ENCODE data around the gene FMR1NB. TPM values are rescaled to one million over a fixed set of nuclear protein-coding genes. Genes with fewer than 3 reads are reported as not detected.

Gene FMR1NB
- total and polyA plus RNA-seq, 5 donors from 2014 or later: not detected

DNA sequence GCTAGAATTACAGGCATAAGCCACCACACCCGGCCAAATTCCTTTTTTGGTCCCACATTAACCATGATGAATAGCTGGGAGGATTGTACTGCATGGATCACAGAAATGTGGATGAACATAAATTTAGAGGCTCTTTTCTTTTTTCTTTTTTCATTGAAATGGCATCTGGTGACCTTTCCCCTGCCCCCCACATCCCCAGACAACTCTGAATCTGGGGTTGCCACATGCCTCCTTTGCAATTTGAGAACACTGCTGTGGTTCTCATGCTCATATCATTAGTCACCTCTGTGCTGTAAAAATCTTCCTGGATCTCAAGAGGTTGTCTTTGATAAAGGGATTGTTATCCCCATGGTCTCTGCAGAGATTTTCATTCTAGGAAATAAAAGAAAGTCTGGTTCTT, 22.8 kb upstream of the FMR1NB start:
- no peak for ATAC-seq (ENCODE audit: low read depth in 2 of 2)
- H3K36me3 ChIP-seq (ENCODE audit: control insufficient read depth, insufficient read depth, low read length): no peaks in the 10 kb centered on the region
- no peak overlapping the region for H3K27ac Mint-ChIP-seq

DNA sequence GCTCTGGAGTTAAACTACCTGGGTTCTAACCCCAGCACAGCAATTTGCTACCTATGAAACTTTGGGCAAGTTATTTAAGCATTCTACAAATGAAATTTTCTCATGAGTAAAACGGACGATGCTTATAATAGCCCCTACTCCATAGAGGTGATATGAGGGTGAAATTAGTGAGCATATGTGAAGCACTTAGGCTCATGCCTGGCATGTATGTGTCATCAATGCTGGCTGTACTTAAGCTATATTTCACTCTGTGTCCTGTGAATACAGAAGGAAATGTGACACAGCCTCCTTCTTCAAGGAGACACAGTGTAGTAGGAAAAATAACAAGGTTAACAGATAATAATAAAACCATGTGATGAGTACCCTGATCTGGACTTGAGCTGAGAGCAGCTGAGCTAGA, 20.4 kb upstream of the FMR1NB start:
- DNase-seq (no peak), ATAC-seq (ENCODE audit: low read depth in 2 of 2) (no peak)
- Mint-ChIP-seq H3K36me3 (no peaks in the 10 kb centered on the region), H3K9me3 (peaks cover 0 to 2% (median 0%) of the 10 kb centered on the region in 7 donors), H3K27me3 (peaks cover 4% of the 10 kb centered on the region), H3K4me1 (no peaks in the 10 kb centered on the region), H3K4me3 (no peak overlapping the region), H3K27ac (no peak overlapping the region)
- Histone ChIP-seq H3K9me3 (ENCODE audit: control insufficient read depth in 2 of 2, low read length in 2 of 2) (no peaks in the 10 kb centered on the region), H3K4me3 (ENCODE audit: low read depth, low read length) (no peak overlapping the region), H3K27me3 (ENCODE audit: control insufficient read depth, insufficient read depth, low read length) (peaks cover 2% of the 10 kb centered on the region), H3K36me3 (ENCODE audit: control insufficient read depth, insufficient read depth, low read length) (no peaks in the 10 kb centered on the region), H3K27ac (ENCODE audit: insufficient read depth, low read length, poor library complexity, severe bottlenecking) (no peak overlapping the region), H3K4me1 (ENCODE audit: control insufficient read depth, insufficient read depth, low read length, poor library complexity, severe bottlenecking) (no peaks in the 10 kb centered on the region)

More for the DNA sequence above, 22.8 kb upstream of the FMR1NB start:
- DNase-seq: no peak
- H3K4me1 Mint-ChIP-seq: no peaks in the 10 kb centered on the region
- H3K36me3 Mint-ChIP-seq: no peaks in the 10 kb centered on the region
- H3K27me3 Mint-ChIP-seq: peaks cover 4% of the 10 kb centered on the region
- peaks cover 0 to 2% (median 0%) of the 10 kb centered on the region in 7 donors for H3K9me3 Mint-ChIP-seq
- no peaks in the 10 kb centered on the region for H3K4me1 ChIP-seq (ENCODE audit: control insufficient read depth, insufficient read depth, low read length, poor library complexity, severe bottlenecking)
- H3K27ac ChIP-seq (ENCODE audit: insufficient read depth, low read length, poor library complexity, severe bottlenecking): no peak overlapping the region
- H3K4me3 Mint-ChIP-seq: no peak overlapping the region
- no peak overlapping the region for H3K4me3 ChIP-seq (ENCODE audit: low read depth, low read length)
- H3K9me3 ChIP-seq (ENCODE audit: control insufficient read depth in 2 of 2, low read length in 2 of 2): no peaks in the 10 kb centered on the region
- peaks cover 2% of the 10 kb centered on the region for H3K27me3 ChIP-seq (ENCODE audit: control insufficient read depth, insufficient read depth, low read length)

DNA sequence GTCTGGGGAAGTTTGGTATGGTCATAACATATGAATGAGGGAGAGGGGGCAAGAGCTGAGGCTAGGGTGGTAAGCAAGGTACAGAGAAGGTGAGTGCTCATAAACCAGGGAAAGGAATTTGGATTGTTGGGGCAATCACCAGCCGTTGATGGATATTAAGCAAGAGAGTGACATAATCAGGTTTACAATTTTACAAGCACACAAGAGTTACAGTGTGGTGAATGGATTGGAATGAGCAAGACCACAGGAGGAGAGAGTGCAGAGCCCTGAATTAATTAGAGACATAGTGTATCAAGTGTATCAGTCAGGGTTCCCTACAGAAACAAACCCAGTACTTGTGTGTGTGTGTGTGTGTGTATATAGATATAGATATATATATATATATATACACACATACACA, 18.7 kb upstream of the FMR1NB start:
- Histone ChIP-seq H3K27me3 (ENCODE audit: control insufficient read depth, insufficient read depth, low read length) (peaks cover 2% of the 10 kb centered on the region), H3K4me3 (ENCODE audit: low read depth, low read length) (no peak overlapping the region), H3K9me3 (ENCODE audit: control insufficient read depth in 2 of 2, low read length in 2 of 2) (no peaks in the 10 kb centered on the region), H3K4me1 (ENCODE audit: control insufficient read depth, insufficient read depth, low read length, poor library complexity, severe bottlenecking) (no peaks in the 10 kb centered on the region), H3K27ac (ENCODE audit: insufficient read depth, low read length, poor library complexity, severe bottlenecking) (no peak overlapping the region), H3K36me3 (ENCODE audit: control insufficient read depth, insufficient read depth, low read length) (no peaks in the 10 kb centered on the region)
- Mint-ChIP-seq H3K4me3 (no peak overlapping the region), H3K9me3 (peaks cover 0 to 2% (median 0%) of the 10 kb centered on the region in 7 donors), H3K4me1 (no peaks in the 10 kb centered on the region), H3K36me3 (no peaks in the 10 kb centered on the region), H3K27ac (no peak overlapping the region), H3K27me3 (peaks cover 4% of the 10 kb centered on the region)
- DNase-seq (no peak), ATAC-seq (ENCODE audit: low read depth in 2 of 2) (no peak)

DNA sequence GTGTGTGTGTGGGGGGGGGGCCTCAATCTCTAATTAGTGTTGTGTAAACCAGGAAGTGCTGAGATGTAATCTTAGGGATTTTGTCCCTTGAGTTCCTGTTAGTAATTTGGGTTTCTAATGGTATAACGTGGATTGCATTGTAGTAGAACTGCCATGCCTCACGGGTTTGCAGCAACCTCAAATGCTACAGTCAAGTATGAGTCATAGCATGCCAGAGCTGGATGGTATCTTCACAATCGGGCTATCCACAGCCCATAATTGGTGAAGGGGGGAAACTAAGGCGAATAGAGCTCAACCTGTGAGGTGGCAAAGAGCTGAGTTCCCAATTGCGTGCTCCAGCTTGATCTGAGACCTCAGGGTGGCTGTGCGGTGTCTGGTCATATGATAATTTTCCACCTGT, 2.2 kb upstream of the FMR1NB start:
- no peaks in the 10 kb centered on the region for H3K36me3 ChIP-seq (ENCODE audit: control insufficient read depth, insufficient read depth, low read length)
- H3K27ac ChIP-seq (ENCODE audit: insufficient read depth, low read length, poor library complexity, severe bottlenecking): no peak overlapping the region
- Mint-ChIP-seq H3K27ac (no peak overlapping the region), H3K4me3 (no peak overlapping the region), H3K4me1 (no peaks in the 10 kb centered on the region), H3K27me3 (no peaks in the 10 kb centered on the region), H3K9me3 (peaks cover 0 to 4% (median 0%) of the 10 kb centered on the region in 7 donors), H3K36me3 (no peaks in the 10 kb centered on the region)
- H3K27me3 ChIP-seq (ENCODE audit: control insufficient read depth, insufficient read depth, low read length): no peaks in the 10 kb centered on the region
- H3K4me3 ChIP-seq (ENCODE audit: low read depth, low read length): no peak overlapping the region
- DNase-seq: no peak
- no peak for ATAC-seq (ENCODE audit: low read depth in 2 of 2)
- H3K9me3 ChIP-seq (ENCODE audit: control insufficient read depth in 2 of 2, low read length in 2 of 2): no peaks in the 10 kb centered on the region
- no peaks in the 10 kb centered on the region for H3K4me1 ChIP-seq (ENCODE audit: control insufficient read depth, insufficient read depth, low read length, poor library complexity, severe bottlenecking)

DNA sequence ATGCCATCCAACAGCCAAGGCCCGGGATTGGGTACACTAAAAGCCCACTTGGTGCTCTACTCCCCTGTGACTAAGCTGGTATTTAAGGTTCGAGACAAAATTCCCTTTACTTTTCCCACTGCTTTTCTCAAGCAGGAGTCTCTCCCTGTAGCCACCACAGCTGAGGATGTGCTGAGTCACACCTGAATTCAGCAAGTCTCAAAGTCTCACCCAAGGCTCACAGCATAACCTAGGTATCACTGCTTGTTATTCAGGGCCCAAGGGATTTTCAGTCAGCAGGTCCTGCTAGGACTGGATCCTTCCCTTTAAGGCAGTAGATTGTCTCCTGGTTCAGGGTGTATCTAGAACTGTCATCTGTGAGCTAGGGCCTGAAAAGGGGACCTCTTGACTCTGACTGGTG, 39.2 kb downstream of the FMR1NB start:
- ATAC-seq (ENCODE audit: low read depth in 2 of 2) (no peak), DNase-seq (no peak)
- Mint-ChIP-seq H3K4me1 (no peaks in the 10 kb centered on the region), H3K36me3 (no peaks in the 10 kb centered on the region), H3K27ac (no peak overlapping the region), H3K27me3 (no peaks in the 10 kb centered on the region), H3K9me3 (peaks cover 0 to 8% (median 0%) of the 10 kb centered on the region in 7 donors), H3K4me3 (no peak overlapping the region)
- Histone ChIP-seq H3K36me3 (ENCODE audit: control insufficient read depth, insufficient read depth, low read length) (no peaks in the 10 kb centered on the region), H3K4me3 (ENCODE audit: low read depth, low read length) (no peak overlapping the region), H3K27ac (ENCODE audit: insufficient read depth, low read length, poor library complexity, severe bottlenecking) (no peak overlapping the region), H3K27me3 (ENCODE audit: control insufficient read depth, insufficient read depth, low read length) (no peaks in the 10 kb centered on the region), H3K4me1 (ENCODE audit: control insufficient read depth, insufficient read depth, low read length, poor library complexity, severe bottlenecking) (no peaks in the 10 kb centered on the region), H3K9me3 (ENCODE audit: control insufficient read depth in 2 of 2, low read length in 2 of 2) (no peaks in the 10 kb centered on the region)

DNA sequence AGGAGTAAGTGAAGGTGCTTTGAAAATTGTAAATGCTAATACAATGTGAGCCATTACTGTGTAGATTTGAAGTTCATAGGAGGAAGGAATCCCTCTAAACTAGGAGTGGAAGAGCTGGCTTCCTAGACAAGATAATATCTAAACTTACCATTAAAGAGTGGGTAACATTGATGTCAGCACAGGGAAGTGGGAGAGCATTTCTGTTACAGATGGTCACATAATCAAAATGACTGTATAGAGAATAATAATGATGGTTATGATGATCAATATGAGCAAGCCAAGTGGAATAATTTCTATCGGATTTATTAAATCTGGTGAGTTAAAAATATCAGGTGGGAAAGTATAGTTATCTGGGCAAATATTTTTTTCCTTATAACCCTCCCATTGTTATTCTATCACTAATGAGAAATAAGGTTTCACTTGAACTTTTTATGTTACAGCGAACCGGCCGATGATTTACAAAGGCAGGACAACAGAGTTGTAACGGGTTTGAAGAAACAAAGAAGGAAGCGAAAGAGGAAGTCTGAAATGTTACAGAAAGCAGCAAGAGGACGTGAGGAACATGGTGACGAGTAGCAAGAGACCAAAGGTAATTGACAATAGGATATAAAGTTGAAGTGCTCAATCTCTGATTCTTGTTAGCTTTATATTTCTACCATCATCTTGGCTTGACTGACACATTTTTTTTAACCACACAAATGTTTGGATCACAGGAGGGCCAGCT, 43.5 kb downstream of the FMR1NB start:
- no peaks in the 10 kb centered on the region for H3K4me1 Mint-ChIP-seq
- H3K9me3 Mint-ChIP-seq: no peaks in the 10 kb centered on the region
- H3K4me3 ChIP-seq (ENCODE audit: low read depth, low read length): no peak overlapping the region
- no peak overlapping the region for H3K4me3 Mint-ChIP-seq
- DNase-seq: no peak
- H3K27ac Mint-ChIP-seq: no peak overlapping the region
- no peaks in the 10 kb centered on the region for H3K36me3 Mint-ChIP-seq
- no peaks in the 10 kb centered on the region for H3K27me3 ChIP-seq (ENCODE audit: control insufficient read depth, insufficient read depth, low read length)
- no peaks in the 10 kb centered on the region for H3K36me3 ChIP-seq (ENCODE audit: control insufficient read depth, insufficient read depth, low read length)
- H3K27ac ChIP-seq (ENCODE audit: insufficient read depth, low read length, poor library complexity, severe bottlenecking): no peak overlapping the region
- no peaks in the 10 kb centered on the region for H3K27me3 Mint-ChIP-seq
- no peaks in the 10 kb centered on the region for H3K9me3 ChIP-seq (ENCODE audit: control insufficient read depth in 2 of 2, low read length in 2 of 2)
- H3K4me1 ChIP-seq (ENCODE audit: control insufficient read depth, insufficient read depth, low read length, poor library complexity, severe bottlenecking): no peaks in the 10 kb centered on the region
- no peak for ATAC-seq (ENCODE audit: low read depth in 2 of 2)

DNA sequence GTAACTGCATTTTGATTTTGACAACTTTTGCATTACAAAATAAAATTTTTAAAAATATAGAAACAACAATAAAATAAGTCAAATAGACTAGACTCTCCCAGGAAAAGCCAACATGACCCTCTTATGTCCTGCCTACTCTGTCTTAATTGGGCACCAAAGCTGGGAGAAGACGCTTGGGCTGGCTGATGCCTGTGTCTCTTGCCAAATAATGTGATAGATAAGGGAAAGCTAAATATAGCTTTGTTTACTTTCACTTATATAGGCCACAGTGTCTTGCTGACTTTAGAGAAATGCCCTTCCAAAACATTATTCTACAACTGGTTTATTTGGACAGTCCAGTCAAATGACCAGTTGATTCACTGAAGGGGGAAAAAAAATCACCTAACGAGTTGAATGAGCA, 54.2 kb downstream of the FMR1NB start:
- H3K27ac Mint-ChIP-seq: no peak overlapping the region
- DNase-seq (no peak), ATAC-seq (ENCODE audit: low read depth in 2 of 2) (no peak)
- Histone ChIP-seq H3K36me3 (ENCODE audit: control insufficient read depth, insufficient read depth, low read length) (no peaks in the 10 kb centered on the region), H3K9me3 (ENCODE audit: control insufficient read depth in 2 of 2, low read length in 2 of 2) (no peaks in the 10 kb centered on the region), H3K4me3 (ENCODE audit: low read depth, low read length) (no peak overlapping the region), H3K27me3 (ENCODE audit: control insufficient read depth, insufficient read depth, low read length) (no peaks in the 10 kb centered on the region), H3K27ac (ENCODE audit: insufficient read depth, low read length, poor library complexity, severe bottlenecking) (no peak overlapping the region), H3K4me1 (ENCODE audit: control insufficient read depth, insufficient read depth, low read length, poor library complexity, severe bottlenecking) (no peaks in the 10 kb centered on the region)
- H3K9me3 Mint-ChIP-seq: no peaks in the 10 kb centered on the region
- no peaks in the 10 kb centered on the region for H3K4me1 Mint-ChIP-seq
- no peak overlapping the region for H3K4me3 Mint-ChIP-seq
- no peaks in the 10 kb centered on the region for H3K27me3 Mint-ChIP-seq
- no peaks in the 10 kb centered on the region for H3K36me3 Mint-ChIP-seq

DNA sequence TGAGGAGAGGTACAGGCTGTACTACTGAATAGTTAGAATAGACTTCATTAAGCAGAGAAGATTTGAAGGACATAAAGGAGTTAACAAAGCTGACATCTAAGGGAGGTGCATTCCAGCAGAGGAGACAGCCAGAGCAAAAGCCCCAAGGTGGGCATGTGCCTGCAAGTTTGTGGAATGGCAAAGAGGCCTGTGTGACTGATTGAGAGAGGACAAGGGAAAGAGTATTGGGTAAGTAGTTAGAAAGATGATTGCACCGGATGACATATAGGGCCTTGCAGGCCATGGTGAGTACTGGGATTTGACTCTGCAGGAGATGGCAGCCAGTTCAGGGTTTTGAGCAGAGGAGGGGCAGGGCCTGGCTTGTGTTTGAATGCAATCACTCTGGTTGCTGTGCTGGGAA, 55.9 kb downstream of the FMR1NB start:
- H3K4me3 Mint-ChIP-seq: no peak overlapping the region
- no peak for ATAC-seq (ENCODE audit: low read depth in 2 of 2)

More for the DNA sequence above, 55.9 kb downstream of the FMR1NB start:
- Histone ChIP-seq H3K9me3 (ENCODE audit: control insufficient read depth in 2 of 2, low read length in 2 of 2) (no peaks in the 10 kb centered on the region), H3K27me3 (ENCODE audit: control insufficient read depth, insufficient read depth, low read length) (no peaks in the 10 kb centered on the region), H3K4me3 (ENCODE audit: low read depth, low read length) (no peak overlapping the region), H3K36me3 (ENCODE audit: control insufficient read depth, insufficient read depth, low read length) (no peaks in the 10 kb centered on the region), H3K4me1 (ENCODE audit: control insufficient read depth, insufficient read depth, low read length, poor library complexity, severe bottlenecking) (no peaks in the 10 kb centered on the region), H3K27ac (ENCODE audit: insufficient read depth, low read length, poor library complexity, severe bottlenecking) (no peak overlapping the region)
- no peaks in the 10 kb centered on the region for H3K27me3 Mint-ChIP-seq
- no peak for DNase-seq
- H3K9me3 Mint-ChIP-seq: no peaks in the 10 kb centered on the region
- H3K36me3 Mint-ChIP-seq: no peaks in the 10 kb centered on the region
- H3K27ac Mint-ChIP-seq: no peak overlapping the region
- H3K4me1 Mint-ChIP-seq: no peaks in the 10 kb centered on the region

Data from CD4-positive, CD25-positive, alpha-beta regulatory T cell (primary cell).